SH-SY5Y (cell line): ENCODE data around the gene RPN2.

Source experiments
- GATA2 ChIP-seq: IDR thresholded peaks from 2 replicates; pipeline ENCODE4 v1.6.1; 2011; ENCODE audit warnings: mild to moderate bottlenecking, low read depth, low read length
- GATA3 ChIP-seq: IDR thresholded peaks from 2 replicates; pipeline ENCODE4 v1.6.1; 2011; ENCODE audit warnings: low read depth, mild to moderate bottlenecking, low read length, moderate library complexity

Gene RPN2

DNA sequence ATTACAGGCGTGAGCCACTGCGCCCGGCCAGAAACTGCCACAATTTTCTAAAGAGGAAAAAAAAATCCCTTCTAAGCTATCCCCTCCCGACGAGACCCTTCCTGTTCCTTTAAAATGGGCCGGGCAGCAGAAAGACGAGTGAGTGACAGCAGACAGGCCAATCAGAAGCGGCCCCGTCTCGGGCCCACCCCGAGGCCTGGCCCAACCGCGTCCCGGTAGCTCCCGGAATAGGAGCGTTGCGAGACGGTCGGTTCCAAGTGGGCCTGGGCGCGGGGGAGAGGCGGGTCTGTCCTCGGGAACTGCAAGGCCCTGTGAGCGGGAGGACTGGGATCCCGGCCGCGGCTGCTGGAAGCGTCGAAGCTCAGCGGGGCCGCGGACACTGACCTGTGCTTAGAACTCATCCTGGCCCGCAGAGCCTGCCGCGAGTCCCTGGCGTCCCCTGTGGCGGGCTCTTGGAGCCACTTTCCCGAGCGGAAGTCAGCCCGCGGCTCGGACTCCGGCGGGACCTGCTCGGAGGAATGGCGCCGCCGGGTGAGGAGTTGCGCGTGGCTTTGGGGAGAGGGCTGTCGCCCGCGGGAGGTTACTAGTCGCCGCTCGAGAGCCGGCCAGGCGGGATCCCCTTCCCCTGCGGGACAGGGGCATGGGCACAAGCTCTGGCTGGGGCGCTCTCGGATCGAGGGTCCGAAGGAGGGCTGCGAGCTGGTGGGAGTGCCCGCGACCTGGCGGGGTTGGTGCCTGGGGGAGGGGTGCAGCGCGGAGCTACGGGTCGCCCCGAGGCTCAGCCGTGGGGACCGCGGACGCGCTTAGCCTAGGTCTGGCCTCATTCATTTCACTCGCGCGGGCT, at the start of gene RPN2, which contains the start of gene MROH8:
RPN2 (plus strand) TSS at position 492 of the 844 bp plus-strand sequence; CDS start at position 519, 27 bp downstream.
MROH8 (minus strand) TSS at position 710 of the 844 bp plus-strand sequence.
- TF ChIP-seq GATA3 (no peak), GATA2 (no peak)

DNA sequence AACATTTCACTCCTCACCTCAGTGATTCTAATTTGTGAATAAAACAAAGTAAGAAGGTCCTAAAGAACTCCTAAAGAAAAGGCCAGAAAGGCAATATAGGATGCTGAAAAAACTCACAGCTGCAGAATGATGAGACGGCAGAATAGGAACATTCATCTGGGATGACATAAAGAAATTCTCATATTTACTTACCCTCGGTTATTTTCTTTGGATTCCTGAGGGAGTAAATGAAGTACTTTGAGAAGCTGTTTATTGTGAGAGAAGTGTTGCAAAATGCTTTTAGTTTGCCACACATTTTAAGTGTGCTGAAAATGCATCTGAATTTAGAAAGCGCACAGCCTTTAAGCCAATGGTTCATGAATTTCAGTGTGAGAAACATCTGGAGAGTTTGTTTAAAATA, 47.6 kb upstream of the RPN2 start:
- TF ChIP-seq GATA2 = no peak
- TF ChIP-seq GATA3 = no peak

DNA sequence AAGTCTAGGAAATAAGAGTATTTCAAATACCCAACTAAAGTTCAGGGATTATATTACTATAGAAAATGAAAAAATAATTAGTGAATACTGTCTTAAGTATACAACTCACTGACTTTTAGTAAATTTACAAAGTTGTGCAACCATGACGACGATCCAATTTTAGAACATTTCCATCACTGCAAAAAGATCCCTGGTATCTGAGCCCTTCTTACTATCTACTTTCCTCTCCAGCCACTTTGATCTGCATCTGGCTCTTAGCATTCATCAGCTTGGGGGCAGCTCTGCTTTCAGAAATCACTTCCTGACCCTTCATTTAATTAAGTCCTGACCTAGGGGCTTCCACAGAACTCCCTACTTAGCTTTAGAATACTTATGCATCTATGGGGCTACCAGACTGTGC, 45.2 kb upstream of the RPN2 start:
- no peak for TF ChIP-seq GATA2

DNA sequence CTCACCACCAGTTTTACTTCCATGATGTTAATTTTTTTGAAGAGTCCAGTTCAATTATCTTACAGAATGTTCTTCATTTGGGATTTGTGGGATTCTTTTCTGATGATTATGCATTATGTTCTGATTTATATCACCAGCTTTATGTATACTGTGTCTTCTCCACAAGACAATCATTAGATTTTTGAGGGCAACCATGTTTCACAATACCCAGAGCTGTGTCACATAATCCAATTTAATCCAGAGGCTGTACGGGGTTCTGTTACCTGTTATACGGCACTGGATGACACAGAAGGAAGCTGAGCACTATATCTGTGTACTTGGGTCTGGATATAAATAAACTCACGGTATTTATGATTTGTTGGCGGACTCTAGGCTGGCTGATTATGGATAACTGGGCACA, 41.6 kb upstream of the RPN2 start:
- TF ChIP-seq GATA3 (no peak), GATA2 (no peak)

DNA sequence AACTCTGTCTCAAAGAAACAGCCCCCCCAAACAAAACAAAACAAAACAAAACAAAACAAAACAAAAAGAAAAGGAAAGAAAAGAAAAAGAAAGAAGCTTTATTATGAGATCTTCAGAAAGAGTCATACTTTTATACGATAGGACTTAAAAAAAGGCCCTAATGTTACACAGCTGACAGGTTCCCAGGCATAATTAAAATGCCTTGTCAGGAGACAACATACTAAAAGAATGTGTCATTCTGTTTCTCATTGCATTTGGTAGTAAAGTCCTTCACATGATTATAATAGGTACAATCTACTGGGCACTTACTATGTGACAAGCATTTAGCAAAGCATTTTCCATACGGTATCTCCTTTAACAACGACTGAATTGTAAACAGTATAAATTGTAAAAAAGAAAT, 36.4 kb upstream of the RPN2 start:
- no peak for TF ChIP-seq GATA3
- no peak for TF ChIP-seq GATA2

DNA sequence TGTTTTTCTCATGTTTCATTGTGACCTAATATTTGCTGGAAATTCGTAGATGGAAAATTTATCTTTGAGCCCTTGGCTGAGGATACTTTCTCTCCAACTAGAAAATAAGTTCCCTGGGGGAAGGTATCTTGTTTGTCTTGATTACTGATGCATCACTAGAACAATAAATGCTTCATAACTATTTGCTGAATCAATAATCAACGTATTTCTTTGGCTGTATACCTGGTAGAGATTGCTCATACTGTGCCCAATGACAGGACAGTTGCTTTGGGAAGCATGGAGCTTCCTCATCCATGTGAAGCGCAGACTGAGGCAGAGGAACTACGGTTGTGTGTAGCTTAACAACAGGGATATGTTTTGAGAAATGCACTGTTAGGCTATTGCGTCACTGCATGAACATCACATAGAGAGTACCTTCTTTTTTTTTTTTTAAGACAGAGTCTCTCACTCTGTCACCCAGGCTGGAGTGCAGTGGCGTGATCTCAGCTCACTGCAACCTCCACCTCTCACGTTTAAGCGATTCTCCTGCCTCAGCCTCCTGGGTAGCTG, 34.2 kb upstream of the RPN2 start:
- TF ChIP-seq GATA3 (no peak), GATA2 (no peak)

DNA sequence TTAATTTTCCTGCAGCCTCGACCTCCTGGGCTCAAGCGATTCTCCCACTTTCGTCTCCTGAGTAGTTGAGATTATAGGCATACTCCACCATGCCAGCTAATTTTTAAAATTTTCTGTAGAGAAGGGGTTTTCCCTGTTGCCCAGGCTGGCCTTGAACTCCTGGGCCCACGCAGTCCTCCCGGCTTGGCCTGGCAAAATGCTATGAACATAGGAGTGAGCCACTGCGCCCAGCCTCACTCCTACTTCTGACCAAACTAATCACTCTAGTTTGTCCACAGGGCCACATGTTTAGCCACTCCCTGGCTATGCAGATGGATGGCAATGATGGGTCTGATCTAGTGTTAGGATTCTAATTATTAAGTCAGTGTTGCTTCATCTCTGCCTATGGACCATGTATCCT, 31.9 kb upstream of the RPN2 start:
- no peak for TF ChIP-seq GATA3
- TF ChIP-seq GATA2 = no peak

DNA sequence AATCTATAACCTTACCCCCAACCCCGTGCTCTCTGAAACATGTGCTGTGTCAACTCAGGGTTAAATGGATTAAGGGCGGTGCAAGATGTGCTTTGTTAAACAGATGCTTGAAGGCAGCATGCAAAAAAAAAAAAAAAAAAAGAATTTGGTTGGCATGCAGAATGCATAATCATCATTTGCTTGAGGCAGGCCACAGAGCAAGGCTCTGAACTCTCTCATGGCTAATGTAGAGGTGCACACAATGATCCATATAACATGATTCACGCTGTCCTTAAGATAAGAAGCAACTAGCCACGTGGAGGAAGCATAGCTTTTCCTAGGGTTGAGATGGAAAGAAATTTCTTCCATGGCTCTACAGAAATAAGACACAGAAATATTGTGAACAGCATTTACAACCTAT, 27.6 kb upstream of the RPN2 start:
- TF ChIP-seq GATA2 (no peak), GATA3 (no peak)

DNA sequence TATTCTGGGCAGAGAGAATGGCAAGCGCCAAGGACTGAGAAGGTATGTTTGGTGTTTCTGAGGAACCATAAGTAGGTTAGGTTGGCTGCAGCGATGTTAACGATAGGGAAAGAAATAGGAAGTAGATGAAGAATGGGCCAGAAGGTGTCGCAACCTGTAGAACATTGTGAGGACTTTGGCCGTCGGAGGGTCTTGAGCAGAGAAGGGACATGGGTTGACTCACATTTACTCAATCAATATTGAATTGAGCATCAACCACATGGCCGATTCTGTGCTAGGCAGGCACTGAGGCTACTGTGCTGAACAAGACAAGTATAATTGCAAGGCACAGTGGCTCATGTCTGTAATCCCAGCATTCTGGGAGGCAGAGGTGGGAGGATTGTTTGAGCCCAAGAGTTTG, 26.8 kb upstream of the RPN2 start:
- TF ChIP-seq GATA3 (no peak), GATA2 (no peak)

DNA sequence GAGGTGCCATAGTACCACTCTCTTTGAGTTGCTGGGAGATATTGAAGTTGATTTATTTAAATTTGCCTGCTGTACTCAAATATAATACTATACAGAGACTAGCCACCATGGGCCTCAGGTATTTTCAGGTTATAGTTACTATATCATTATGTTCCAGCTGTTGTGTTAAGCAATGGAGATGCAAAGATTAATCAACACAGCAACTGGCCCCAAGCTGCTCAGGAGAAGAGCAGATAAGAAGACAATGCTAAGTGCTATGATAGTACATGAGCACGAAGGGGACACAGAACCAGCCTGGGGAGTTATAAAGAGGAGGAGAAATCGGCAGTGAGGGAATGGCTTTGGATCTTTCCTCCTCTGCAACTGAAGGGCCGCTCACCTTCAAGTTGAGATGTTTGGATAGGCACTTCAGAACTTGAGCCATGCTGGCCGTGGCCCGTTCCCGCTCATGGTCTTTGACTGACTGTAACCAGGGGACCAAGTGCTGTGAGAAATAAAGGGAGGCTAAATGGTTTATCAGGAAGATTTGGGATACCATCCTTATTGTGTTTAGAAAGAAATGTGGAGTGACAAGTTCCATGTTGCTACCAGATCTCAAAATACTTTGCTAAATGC, 24.3 kb upstream of the RPN2 start:
- TF ChIP-seq GATA2 = no peak
- no peak for TF ChIP-seq GATA3

DNA sequence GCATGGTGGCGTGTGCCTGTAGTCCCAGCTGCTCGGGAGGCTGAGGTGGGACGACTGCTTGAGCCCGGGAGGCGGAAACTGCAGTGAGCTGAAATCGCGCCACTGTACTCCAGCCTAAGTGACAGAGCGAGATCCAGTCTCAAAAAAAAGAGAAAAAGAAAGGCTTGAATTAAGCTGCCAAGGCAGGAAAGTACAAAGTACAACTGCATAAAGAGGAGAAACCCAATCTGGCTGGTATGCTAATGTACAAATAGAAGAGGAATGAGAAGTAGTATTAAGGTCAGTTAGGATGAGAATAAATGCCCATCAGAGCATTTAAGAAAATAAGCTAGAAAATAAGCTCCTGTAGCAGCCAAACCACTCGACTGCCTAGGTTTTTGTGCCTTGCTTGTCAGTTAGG, 23.1 kb upstream of the RPN2 start:
- no peak for TF ChIP-seq GATA3
- TF ChIP-seq GATA2 = no peak

DNA sequence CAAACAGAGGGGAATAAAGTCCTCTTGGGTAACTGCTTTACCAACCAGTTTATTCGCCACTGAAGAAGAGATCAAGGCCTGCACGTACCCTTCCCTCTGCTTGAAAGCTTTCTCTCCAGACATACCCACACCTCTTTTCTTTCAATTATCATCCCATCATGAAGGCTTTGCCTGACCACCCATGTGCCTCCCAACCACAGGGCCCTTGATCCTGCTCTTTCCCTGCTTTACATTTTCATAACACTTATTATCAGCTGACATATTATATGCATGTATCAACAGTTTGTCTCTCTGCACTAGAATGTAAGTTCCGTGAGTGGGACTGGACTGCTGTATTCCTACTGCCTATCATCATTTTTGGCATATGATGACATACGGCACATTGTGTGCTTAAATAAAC, 20.9 kb upstream of the RPN2 start:
- TF ChIP-seq GATA2 (no peak), GATA3 (no peak)

DNA sequence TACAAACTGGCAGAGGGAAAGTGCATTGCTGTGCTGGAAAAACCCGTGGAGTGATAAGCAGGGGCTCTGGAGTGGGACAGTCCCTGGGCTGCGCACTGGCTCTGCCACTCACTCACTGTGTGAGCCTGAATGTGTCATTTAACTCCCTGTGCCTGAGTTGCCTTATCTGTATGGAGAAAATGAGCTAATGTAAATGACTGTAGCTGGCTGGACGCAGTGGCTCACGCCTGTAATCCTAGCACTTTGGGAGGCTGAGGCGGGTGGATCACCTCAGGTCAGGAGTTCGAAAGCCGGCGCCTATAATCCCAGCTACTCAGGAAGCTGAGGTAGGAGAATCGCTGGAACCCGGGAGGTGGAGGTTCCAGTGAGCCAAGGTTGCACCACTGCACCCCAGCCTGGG, 18.4 kb upstream of the RPN2 start:
- TF ChIP-seq GATA3 = no peak
- TF ChIP-seq GATA2 = no peak

DNA sequence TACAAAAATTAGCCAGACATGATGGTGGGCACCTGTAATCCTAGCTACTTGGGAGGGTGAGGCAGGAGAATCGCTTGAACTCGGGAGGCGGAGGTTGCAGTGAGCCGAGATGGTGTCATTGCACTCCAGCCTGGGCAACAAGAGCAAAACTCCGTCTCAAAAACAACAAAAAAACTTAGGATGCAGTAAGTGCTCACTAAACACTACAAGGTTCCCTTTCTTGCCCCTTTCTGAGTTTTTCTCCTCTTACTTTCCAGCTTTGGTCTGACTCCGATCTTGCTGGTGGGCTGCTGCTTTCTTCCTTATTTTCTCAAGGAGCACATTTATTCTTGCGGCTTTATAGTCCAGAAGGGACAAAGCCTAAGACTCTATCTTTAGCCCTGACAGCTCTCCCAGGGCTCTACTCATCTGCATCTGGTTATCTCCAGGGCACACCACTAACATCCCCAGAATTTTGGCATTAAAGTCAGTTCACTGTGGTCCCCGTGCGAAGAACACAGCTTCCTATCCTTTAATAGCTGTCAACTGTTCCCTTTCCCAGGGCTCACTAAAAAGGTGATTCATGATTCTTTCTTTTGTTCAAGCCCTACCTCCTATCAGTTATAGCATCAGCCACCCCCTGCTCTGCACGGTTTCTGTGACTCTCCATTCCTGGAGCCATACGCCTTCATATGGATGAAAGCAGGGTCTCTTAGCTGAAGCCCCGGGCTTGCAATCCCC, 17.1 kb upstream of the RPN2 start:
- TF ChIP-seq GATA2 (no peak), GATA3 (no peak)
